ENCODE results near the gene GPC5. TPM values are rescaled to one million over a fixed set of nuclear protein-coding genes. Genes with fewer than 3 reads are reported as not detected.

Gene GPC5
- total RNA-seq, 1 donor from 2014 or later: 0.07 TPM

DNA sequence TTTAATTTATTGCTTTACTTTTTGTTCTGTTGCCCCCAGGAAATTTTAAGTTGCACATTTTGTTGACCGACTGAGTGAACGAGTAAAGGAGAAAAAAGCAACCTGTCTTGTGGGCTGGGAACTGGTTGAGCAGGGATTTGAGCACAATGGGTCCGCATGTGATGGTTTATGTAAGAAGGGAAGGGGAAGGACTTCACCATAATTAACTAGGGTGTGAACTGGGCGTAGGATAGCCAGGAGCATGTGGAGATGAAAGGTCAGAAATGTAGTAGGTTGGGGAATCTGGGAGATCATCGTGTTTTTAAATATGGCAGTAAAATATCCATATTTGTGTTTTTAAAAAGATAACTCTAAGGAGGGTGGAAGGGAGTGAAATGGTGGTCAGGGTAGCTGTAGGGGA is 99.9 kb downstream of the GPC5 start:
- no peaks in the 10 kb centered on the region for H3K36me3 Mint-ChIP-seq
- no peak overlapping the region for H3K9ac ChIP-seq
- H3K27ac ChIP-seq: no peak overlapping the region
- no peaks in the 10 kb centered on the region for H3K36me3 ChIP-seq
- no peaks in the 10 kb centered on the region for H4K20me1 ChIP-seq (ENCODE audit: low read depth)
- H3K79me2 ChIP-seq (ENCODE audit: low read depth): no peaks in the 10 kb centered on the region
- no peaks in the 10 kb centered on the region for H3K9me3 Mint-ChIP-seq
- no peaks in the 10 kb centered on the region for H3K4me1 Mint-ChIP-seq
- H3K4me3 ChIP-seq: no peak overlapping the region
- no peaks in the 10 kb centered on the region for H3K9me3 ChIP-seq (ENCODE audit: low read depth)
- H3K27me3 Mint-ChIP-seq (ENCODE audit: insufficient read depth, low read depth): peaks cover 2% of the 10 kb centered on the region
- no peak overlapping the region for H3K4me2 ChIP-seq
- TF ChIP-seq EZH2phosphoT487 (IDR thresholded peaks at IDR 0.05) (no peak), EZH2 (IDR thresholded peaks at IDR 0.05) (no peak)
- TF ChIP-seq, protein P1, sequence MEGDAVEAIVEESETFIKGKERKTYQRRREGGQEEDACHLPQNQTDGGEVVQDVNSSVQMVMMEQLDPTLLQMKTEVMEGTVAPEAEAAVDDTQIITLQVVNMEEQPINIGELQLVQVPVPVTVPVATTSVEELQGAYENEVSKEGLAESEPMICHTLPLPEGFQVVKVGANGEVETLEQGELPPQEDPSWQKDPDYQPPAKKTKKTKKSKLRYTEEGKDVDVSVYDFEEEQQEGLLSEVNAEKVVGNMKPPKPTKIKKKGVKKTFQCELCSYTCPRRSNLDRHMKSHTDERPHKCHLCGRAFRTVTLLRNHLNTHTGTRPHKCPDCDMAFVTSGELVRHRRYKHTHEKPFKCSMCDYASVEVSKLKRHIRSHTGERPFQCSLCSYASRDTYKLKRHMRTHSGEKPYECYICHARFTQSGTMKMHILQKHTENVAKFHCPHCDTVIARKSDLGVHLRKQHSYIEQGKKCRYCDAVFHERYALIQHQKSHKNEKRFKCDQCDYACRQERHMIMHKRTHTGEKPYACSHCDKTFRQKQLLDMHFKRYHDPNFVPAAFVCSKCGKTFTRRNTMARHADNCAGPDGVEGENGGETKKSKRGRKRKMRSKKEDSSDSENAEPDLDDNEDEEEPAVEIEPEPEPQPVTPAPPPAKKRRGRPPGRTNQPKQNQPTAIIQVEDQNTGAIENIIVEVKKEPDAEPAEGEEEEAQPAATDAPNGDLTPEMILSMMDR (IDR thresholded peaks at IDR 0.05): no peak
- DNase-seq (ENCODE audit: low spot score): no peak
- H2AFZ ChIP-seq (replicated peaks): no peak overlapping the region
- H3K27ac Mint-ChIP-seq: no peak overlapping the region
- H3K27me3 ChIP-seq: no peaks in the 10 kb centered on the region
- no peaks in the 10 kb centered on the region for H3F3A ChIP-seq (ENCODE audit: low read depth)
- no peak overlapping the region for H3K4me3 Mint-ChIP-seq
- no peaks in the 10 kb centered on the region for H3K4me1 ChIP-seq

DNA sequence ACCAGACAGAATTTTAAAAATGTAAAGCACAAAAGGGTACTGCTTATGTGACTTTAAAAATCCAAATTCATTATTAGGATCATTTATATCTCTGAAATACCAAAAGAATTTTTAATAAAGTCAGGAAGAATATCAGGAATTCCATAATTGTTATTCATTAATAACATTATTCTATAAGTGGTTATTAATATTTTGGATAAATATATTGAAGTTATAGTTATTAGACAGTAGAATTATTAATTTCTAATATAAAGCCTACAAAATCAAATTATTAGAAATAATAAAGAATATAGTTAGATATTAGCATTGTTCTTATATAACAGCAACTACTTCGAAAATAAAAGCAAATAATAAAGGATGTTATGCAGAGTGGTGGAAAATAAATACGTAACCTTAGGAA is 105.8 kb downstream of the GPC5 start:
- no peaks in the 10 kb centered on the region for H3K36me3 Mint-ChIP-seq
- Histone ChIP-seq H3K27ac (no peak overlapping the region), H3K9me3 (ENCODE audit: low read depth) (no peaks in the 10 kb centered on the region), H2AFZ (replicated peaks) (no peak overlapping the region), H3K79me2 (ENCODE audit: low read depth) (no peaks in the 10 kb centered on the region), H4K20me1 (ENCODE audit: low read depth) (no peaks in the 10 kb centered on the region), H3K36me3 (no peaks in the 10 kb centered on the region), H3K4me2 (no peak overlapping the region), H3K9ac (no peak overlapping the region), H3F3A (ENCODE audit: low read depth) (no peaks in the 10 kb centered on the region), H3K27me3 (no peaks in the 10 kb centered on the region), H3K4me3 (no peak overlapping the region), H3K4me1 (no peaks in the 10 kb centered on the region)
- H3K4me3 Mint-ChIP-seq: no peak overlapping the region
- no peak for TF ChIP-seq EZH2phosphoT487 (IDR thresholded peaks at IDR 0.05)
- TF ChIP-seq, protein P1 (IDR thresholded peaks at IDR 0.05): no peak
- H3K27me3 Mint-ChIP-seq (ENCODE audit: insufficient read depth, low read depth): peaks cover 2% of the 10 kb centered on the region
- no peaks in the 10 kb centered on the region for H3K9me3 Mint-ChIP-seq
- DNase-seq (ENCODE audit: low spot score): no peak
- H3K27ac Mint-ChIP-seq: no peak overlapping the region
- H3K4me1 Mint-ChIP-seq: no peaks in the 10 kb centered on the region

DNA sequence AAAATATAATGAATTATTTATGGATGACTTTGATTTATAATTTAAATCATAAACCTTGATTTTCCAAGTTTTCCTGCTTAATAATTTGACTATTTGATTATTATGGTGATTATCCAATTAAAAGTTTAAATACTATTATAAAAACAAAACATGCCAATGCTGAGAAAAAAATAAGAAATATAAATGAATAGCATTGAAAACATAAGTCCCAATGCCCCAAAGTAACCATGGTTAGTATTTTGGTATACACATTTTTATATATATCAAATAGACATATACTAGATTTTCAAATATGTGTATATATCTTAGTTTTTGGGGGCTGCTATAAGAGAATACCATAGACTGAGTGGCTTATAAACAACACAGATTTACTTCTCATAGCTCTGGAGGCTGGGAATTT is 108.3 kb downstream of the GPC5 start:
- Histone ChIP-seq H3K79me2 (ENCODE audit: low read depth) (no peaks in the 10 kb centered on the region), H4K20me1 (ENCODE audit: low read depth) (no peaks in the 10 kb centered on the region), H3K4me1 (no peaks in the 10 kb centered on the region), H3K27ac (no peak overlapping the region), H3K4me3 (no peak overlapping the region), H3K27me3 (no peaks in the 10 kb centered on the region), H3K9ac (no peak overlapping the region), H3K36me3 (no peaks in the 10 kb centered on the region), H3K9me3 (ENCODE audit: low read depth) (no peaks in the 10 kb centered on the region), H2AFZ (replicated peaks) (no peak overlapping the region), H3F3A (ENCODE audit: low read depth) (no peaks in the 10 kb centered on the region), H3K4me2 (no peak overlapping the region)
- Mint-ChIP-seq H3K9me3 (no peaks in the 10 kb centered on the region), H3K4me3 (no peak overlapping the region), H3K27ac (no peak overlapping the region), H3K4me1 (no peaks in the 10 kb centered on the region), H3K27me3 (ENCODE audit: insufficient read depth, low read depth) (peaks cover 2% of the 10 kb centered on the region), H3K36me3 (no peaks in the 10 kb centered on the region)
- no peak for DNase-seq (ENCODE audit: low spot score)
- no peak for TF ChIP-seq EZH2 (IDR thresholded peaks at IDR 0.05)
- TF ChIP-seq, protein P1 (IDR thresholded peaks at IDR 0.05): no peak

DNA sequence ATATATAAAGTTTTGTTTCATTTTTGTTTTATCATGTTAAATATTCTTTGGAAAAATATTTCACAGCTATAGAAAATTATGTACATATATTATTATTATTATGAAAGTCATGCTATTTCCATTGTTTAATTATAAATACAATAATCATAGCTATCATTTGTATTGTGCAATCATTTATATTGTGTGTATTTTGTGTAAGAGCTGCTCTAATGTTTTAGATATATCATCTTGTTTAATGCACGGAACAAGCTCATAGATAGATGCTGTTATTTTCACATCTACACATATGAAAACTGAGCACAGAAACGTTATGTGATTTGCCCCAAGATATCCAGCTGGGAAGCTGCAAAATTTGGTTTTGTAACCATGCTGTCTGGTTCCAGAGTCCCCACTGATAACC is 111.6 kb downstream of the GPC5 start:
- Mint-ChIP-seq H3K9me3 (no peaks in the 10 kb centered on the region), H3K36me3 (no peaks in the 10 kb centered on the region), H3K27me3 (ENCODE audit: insufficient read depth, low read depth) (peaks cover 2% of the 10 kb centered on the region), H3K27ac (no peak overlapping the region), H3K4me3 (no peak overlapping the region), H3K4me1 (no peaks in the 10 kb centered on the region)
- Histone ChIP-seq H3F3A (ENCODE audit: low read depth) (no peaks in the 10 kb centered on the region), H3K9me3 (ENCODE audit: low read depth) (no peaks in the 10 kb centered on the region), H3K36me3 (no peaks in the 10 kb centered on the region), H2AFZ (replicated peaks) (no peak overlapping the region), H3K4me3 (no peak overlapping the region), H3K27me3 (no peaks in the 10 kb centered on the region), H4K20me1 (ENCODE audit: low read depth) (no peaks in the 10 kb centered on the region), H3K9ac (no peak overlapping the region), H3K79me2 (ENCODE audit: low read depth) (no peaks in the 10 kb centered on the region), H3K27ac (no peak overlapping the region), H3K4me1 (no peaks in the 10 kb centered on the region), H3K4me2 (no peak overlapping the region)
- no peak for TF ChIP-seq EZH2 (IDR thresholded peaks at IDR 0.05)
- no peak for TF ChIP-seq EZH2phosphoT487 (IDR thresholded peaks at IDR 0.05)
- TF ChIP-seq, protein P1 (IDR thresholded peaks at IDR 0.05): no peak
- DNase-seq (ENCODE audit: low spot score): no peak
